HG03432 (cell line): ENCODE measurements around the gene NDUFA6.
"Not testable (repeated sequence)": the region's sequence is repeated elsewhere in the genome, so short reads cannot be mapped to it uniquely, and the experiment has no call there.

Experiments used
- ATAC-seq: cut with Tn5 transposase; IDR thresholded peaks from one replicate; pipeline ENCODE4 v1.9.1; 2021; ENCODE audit warnings: mild to moderate bottlenecking, moderate library complexity; ENCODE audit not compliant: unreplicated experiment

Gene NDUFA6

DNA sequence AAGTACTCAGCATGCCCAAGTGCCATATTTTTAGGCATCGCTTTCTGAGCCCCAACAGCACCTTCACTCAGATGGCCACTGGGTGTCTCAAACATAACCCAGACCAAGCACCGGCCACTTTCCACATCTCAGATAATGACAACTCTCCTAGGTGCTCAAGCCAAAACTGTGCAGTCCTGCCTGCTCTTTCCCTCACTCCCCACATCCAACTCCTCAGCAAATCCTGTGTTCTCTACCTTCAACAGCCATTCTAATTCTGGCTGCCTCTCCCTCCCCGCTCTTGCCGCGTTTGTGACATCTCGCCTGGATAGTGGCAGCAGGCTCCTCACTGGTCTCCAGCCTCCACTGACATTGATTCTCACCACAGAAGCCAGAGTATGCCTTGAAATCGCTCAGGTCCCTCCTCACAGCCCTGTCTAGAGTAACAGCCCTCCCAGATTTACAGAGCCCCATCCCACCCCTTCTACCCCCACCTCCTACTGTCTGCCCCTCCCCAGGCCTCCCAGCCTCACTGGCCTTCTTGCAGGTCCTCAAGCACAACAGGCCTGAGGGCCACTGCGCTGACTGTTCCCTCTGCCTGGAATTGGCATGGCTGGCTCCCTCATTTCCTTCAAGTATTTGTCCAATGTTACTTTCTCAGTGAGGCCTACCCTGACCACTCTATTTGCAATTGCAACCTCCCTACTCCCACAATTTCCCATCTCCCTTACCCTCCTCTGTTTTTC is 17.8 kb downstream of the NDUFA6 start:
- no peak for ATAC-seq

DNA sequence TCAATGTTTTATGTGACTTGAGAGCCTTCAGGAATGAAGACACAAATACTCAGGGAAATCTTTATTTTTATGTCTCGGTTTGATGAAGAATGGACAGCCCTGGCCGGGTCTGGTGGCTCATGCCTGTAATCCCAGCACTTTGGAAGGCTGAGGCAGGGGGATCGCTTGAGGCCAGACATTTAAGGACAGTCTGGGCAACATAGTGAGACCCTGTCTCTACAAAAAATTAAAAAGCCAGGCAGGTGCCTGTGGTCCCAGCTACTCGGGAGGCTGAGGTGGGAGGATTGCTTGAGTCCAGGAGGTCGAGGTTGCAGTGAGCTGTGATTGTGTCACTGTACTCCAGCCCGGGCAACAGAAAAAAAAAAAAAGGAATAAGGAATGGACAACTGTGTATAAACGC is 19.1 kb downstream of the NDUFA6 start:
- not testable (repeated sequence) for ATAC-seq

DNA sequence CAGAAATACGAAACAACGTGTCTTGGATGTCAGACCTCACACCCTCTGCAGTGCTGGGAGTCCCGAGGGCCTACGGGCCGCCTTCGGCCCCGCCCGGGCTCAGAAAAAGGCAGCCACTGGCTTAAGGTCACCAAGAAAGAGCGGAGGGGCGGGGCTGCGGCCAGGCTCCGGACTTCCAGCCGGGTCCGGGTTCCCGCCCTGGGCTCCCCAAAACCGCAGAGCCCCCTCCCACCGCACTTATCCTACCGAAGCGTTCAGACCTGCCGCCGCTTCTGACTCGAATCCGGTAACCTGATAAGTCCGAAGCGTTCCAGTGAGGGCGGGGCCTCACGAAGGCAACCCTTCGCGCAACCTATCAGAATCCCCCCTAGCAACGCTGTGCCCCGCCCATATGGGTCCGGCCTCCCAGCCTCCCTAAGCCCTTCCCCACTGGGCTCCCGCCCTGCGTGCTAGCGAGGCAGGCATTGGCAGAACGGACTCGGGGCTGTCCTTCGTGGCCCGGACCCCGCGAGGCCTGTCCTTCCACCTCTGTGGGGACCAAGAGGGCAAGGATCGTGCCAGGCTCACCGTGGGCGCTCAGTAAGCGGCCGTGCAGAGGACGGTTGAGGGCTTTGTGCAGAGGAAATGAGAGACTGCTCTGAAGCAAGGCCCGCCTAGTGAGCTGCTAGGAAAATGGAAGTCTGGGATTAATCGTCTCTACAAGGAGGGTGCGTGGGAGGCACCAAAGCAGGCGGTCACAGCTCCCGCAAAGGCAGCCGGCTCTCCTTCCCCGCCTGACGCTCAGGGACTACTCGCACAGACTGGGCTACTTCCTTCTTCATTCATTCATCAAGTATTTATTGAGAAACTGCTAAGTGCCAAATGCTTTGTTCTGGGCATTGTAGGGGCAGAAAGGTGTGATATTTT is 19.8 kb downstream of the NDUFA6 start, which contains the start of gene NAGA:
Gene NAGA, minus strand, starts transcription at position 296 of the 906 bp plus-strand sequence. CDS start 515 bp downstream, outside the sequence.
- ATAC-seq = peak; percentile 91

DNA sequence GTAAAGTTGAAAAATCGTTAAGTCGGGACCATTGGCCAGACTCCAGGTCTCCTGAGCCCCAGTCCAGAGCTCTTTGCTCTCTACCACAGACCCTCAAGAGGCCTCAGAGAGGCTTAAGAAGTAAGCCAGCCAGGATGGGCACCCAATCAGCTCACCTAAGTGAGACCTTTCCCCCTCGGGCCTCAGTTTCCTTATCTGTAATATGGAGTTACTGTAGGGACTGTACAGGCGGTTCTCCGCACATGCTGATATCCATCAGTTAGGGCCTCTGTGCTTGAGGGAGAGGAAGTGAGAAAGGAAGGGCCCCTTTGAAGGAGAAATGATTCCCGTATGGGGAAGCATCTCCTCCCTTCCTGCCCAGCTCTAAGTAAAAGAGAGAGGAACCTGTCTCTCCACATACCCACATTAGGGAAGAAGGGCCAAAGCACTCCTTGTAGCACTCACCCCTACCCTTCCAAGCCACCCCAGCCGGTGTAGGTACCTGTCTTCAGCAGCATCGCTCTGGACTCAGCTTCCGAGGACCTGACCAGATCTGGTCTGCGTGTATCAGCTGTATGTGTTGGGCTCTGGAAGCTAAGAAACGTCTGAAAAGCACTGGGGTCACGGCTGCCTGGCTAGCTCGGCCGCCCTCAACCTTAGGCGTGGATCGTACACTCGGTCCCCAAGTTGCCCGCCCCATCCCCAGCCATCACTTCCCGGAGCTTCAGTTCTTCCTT is 20.6 kb downstream of the NDUFA6 start:
- peak; percentile 5 for ATAC-seq

DNA sequence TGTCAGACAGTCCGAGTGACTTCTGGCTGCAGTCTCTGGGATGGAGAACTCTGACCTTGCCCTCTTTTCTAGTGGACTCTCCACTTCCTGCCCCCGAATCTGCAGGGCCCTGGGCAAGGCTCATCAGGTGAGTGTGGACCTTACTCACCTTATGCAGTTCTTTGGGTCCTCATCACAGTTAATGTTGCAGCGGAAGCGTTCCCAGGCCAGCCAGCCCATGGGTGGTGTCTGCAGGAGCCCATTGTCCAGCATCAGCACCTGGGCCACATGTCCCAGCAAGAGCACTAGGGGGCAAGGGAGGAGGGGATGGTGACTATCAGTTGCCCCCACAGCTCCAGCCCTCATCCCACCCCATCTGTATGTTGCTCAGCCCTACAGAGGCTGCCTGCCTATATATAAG is 22.3 kb downstream of the NDUFA6 start:
- ATAC-seq = no peak

DNA sequence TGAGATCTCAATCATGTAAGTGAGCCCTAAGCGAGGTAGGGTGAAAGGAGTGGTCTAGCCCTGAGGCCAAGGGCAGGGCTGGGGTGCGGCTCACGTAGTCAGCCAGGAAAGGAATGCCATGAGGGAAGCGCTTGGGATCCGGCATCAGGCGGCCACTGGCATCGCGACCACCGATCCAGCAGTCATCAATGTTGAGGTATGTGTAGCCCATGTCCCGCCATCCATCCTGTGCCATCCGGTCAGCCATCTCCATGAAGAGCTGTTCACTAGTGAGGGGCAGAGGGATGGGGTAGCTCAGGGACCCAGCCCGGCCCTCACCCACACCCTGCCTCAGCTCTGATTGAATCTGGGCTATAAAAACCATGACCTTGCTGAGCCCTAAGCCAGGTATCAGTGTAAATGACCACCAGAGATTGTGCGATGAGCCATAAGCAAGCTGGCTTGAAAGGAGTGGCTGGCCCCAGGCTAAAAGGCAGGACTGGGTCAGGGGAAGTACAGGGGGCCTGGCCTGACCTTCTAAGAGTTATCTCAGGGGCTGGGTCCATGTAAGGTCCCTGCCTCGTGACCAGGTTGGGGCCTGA is 22.8 kb downstream of the NDUFA6 start:
- ATAC-seq = no peak

DNA sequence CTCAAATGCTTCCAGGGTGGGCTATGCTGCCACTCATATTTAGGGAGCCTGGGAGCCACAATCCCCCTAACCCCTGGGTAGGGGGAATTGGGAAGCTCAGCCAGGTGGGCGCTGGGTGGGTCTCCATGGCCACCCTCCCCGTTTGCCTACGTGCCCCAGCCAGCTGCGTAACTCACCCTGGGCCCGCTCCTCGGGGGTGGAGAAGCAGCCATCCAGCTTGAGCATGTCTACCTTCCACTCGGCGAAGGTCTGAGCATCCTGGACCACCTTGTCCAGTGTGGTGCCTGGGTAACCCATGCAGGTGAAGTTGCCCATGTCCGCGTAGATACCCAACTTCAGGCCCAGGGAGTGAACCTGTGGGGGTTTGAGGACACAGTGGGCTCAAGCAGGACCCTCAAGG is 23.6 kb downstream of the NDUFA6 start:
- no peak for ATAC-seq

DNA sequence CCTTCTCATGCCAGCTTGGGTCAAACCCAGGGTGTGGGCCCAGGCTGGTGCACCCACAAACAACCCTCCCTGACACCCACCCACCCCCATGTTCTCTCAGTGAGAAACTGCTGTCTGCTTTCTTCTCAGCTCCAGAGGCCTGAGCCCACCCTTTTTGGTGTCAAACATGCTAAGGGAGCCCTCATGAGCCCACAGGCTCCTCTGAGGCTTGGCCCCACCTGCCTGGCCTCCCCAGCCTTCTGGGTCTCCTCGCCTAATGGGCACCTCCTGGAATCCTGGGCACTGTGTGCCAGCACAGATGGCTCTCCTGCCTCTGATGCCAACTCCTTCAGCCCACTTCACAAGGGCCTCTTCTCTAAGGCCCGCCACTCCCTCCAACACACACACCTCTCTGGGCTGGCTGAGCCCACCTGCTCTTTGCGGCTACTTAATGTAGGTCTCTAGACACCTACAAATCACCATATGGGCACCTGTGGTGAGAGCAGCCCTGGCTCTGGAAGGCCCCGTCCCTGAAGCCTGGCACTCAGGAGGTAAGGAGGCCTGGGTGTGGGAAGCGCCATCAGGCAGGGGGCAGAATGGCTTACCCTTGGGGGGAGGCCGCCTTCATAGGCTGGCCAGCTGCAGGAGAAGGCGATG is 24.3 kb downstream of the NDUFA6 start:
- no peak for ATAC-seq

DNA sequence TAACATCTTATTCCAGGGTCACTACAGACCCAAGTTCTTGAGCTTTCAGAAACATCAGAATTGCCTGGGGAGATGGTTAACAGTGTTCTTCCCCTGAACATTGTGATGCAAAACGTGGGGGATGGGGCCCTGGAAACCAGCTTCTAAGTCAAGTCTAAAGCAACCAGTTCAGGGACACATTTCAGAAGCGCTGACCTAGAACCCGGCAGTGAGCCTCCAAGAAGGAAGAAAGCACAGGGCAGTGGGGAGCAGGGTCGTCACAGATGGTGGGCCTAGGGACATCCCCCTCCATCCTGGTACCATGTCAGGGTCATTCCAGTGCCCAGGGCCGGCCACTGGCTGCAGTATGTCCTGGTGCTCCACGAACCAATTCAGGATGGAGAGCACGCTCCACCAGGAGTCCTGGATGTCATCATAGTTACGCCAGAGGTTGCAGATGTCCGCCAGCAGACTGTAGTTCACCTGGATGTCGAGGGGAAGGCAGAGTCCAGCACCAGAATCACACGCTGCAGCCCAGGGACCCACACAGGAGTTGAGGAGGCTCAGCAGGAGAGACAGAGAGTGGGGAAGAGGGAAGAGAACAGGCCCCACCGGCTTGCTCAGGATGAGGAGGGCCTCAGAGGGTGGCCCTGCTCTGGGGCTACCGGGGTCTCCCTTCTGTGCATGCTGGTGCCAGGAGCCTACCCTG is 25.0 kb downstream of the NDUFA6 start:
- no peak for ATAC-seq

DNA sequence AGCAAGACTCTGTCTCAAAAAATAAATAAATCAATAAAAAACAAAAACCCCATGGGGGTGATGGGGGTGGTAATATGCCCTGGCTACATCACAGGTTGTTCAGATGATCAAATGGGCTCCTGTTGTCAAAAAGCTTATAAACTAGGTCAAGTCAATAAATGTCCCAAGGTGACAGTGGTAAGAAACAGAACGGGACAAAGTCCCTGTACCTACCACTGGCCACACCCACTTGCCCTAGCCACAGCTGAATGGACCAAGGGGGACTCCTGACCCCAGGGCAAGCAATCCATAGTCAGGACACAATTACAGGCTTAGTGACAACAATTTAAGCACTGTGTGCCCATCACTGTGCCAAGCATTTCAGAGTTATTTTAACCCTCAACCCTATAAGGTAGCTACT is 25.9 kb downstream of the NDUFA6 start:
- ATAC-seq = no peak

DNA sequence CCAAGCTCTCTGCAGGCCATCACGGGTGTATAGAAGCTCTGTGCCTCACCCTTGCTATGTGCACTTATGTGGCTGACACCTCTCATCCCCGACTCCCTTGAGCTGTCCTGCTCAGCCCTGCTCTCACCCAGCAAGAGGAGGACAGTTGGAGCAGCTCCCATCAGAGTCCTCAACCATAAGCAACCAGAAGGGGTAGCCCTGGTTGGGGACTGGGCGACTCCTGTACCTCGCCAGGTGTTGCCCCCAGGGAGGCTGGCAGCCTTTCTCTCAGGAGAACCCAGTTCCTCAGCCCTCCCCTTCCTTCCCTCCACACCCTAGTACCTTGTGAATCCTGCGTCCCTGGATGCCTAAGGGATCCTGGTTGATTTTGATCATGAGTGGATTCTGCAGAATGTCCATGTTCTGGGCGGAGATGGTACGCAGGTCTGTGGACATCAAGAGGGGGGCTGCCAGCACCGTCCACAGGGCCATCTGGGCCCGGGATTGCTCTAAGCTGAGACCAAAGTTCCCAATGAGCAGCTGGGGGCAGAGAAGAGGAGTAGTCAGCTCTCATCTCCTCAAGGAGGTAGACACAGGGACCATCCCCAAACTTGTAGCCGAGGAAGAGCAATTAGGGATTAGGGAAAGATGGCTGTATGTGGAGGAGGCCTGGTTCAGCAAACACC is 27.9 kb downstream of the NDUFA6 start:
- ATAC-seq = no peak

DNA sequence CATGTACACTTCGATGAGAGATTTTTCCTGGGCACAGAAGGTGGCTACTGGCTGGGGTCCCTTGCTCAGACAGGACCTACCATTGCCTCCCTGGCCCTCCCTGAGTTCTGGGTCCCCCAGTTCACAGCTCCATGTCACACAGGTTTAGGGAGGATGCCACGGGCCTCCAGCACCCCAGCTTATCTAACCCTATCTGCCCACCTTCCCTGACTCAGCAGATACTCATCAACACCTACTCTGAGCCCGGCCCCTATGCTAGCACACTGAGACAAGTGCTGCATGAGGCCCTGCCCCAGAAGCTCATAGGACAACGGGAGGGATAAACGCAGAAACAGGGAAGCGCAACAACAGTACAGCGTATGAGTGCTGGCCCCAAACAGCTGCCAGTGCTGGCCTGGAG is 29.5 kb downstream of the NDUFA6 start:
- no peak for ATAC-seq

DNA sequence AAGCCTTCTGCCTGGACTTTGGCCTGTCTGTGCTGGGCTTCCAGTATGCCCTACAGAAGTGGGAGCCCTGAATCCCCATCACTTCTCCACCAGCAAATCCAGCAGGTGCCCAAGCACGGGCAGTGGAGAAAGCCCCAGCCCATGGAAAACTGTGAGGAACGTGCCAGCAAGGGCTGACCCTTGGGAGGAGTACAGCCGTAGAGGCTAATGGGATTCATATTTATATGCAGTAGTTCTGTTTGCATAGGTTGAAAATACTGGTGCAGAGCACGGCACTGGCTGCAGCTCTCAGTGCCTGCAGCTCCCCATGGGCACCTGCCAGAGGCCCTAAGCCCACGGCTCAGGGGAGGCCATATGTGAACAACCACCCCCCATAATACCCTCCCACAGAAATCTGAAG is 30.1 kb downstream of the NDUFA6 start:
- no peak for ATAC-seq

DNA sequence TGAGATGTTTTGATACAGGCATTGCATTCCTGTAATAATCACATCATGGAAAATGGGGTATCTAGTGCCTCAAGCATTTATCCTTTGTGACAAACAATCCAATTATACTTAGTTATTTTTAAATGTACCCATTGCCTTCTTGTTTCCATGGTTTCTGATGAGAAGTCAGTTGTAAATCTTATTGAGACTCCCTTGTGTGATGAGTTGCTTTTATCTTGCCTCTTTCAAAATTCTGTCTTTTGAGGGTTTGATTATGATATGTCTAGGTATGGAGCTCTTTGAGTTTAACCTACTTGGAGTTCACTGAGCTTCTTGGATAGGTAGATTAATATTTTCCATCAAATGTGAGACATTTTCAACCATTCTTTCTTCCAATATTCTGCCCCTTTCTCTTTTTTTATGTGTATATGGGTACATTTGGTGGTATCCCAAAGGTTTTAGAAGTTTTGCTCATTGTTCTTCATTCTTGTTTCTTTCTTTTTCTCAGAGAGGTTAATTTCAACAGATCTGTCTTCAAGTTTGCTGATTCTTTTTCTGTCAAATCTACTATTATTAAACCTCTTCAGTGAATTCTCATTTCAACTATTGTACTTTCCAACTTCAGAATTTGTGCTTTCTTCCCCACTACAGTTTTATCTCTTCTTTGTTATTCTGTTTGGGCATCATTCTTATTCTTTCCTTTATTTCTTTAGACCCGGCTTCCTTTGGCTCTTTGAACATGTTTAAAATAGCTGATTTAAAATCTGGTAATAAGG is 33.6 kb downstream of the NDUFA6 start:
- ATAC-seq = no peak

DNA sequence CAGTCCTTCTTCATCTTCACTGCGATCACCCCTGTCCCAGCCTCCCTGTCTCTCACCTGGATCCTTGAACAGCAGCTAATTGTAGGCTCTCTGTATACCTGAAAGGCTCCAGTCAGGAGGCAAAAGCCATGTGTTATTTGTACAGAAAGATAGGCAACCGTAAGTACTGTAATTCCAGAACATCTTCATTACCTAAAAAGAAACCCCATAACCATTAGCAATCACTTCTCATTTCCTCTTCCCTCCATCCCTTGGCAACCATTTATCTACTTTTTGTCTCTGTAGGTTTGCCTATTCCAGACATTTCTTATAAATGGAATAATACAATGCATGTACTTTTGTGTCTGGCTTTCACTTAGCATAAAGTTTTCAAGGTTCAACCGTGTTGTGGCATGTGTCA is 37.8 kb downstream of the NDUFA6 start:
- ATAC-seq = no peak

DNA sequence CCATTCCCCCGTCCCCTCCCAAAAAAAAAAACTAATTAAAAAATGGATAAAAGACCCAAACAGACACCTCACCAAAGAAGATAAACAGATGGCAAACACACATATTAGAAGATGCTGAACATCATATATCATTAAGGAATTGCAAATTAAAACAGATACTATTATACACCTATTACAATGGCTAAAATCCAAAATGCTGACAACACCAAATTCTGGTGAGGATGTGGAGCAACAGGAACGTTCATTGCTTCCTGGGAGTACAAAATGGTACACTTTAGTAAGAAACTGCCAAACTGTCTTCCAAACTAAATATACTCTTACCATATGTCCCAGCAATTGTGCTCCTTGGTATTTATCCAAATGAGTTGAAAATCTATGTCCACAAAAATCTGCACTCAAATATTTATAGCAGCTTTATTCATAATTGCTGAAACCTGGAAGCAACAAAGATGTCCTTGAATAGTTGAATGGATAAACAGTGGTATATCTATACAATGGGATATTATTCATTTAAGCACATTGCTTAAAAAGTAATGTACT is 39.9 kb downstream of the NDUFA6 start:
- no peak for ATAC-seq

DNA sequence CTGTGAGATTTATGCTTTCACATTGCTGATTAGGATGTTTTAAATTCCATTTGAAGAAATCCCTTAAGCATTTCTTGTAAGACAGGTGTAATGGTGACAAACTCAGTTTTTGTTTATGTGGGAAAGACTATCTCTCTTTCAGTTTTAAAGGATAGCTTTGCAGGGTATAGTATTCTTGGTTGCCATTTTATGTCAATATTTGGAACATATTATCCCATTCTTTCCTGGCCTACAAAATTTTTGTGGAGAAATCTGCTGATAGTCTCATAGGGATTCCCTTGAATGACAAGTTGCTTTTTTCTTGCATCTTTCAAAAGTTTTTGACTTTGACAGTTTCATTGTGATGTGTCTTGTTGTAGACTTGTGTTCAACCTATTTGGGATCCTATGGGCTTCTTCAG is 48.8 kb downstream of the NDUFA6 start:
- no peak for ATAC-seq

DNA sequence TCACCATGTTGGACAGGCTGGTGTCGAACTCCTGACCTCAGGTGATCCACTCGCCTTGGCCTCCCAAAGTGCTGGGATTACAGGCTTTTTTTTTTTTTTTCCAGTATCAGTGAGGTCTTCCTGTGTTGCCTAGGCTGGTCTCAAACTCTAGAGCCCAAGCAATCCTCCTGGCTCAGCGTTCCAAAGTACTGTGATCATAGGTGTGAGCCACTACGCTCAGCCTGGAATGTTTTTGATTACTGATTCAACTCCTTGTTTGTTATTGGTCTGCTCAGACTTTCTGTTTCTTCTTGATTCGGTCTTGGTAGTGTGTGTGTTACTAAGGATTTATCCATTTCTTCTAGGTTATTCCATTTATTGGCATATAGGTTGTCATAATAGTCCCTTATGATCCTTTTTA is 51.3 kb downstream of the NDUFA6 start:
- ATAC-seq = no peak
